Measurements from ENCODE around the gene GOLM1. TPM values are rescaled to one million over a fixed set of nuclear protein-coding genes. Genes with fewer than 3 reads are reported as not detected.

GOLM1 gene
- total and polyA plus RNA-seq, 2 of the 8 experiments (the other 6 are each of a cell fraction or from before 2014, with no cell fraction given) = 45.9 to 88.9 TPM

DNA sequence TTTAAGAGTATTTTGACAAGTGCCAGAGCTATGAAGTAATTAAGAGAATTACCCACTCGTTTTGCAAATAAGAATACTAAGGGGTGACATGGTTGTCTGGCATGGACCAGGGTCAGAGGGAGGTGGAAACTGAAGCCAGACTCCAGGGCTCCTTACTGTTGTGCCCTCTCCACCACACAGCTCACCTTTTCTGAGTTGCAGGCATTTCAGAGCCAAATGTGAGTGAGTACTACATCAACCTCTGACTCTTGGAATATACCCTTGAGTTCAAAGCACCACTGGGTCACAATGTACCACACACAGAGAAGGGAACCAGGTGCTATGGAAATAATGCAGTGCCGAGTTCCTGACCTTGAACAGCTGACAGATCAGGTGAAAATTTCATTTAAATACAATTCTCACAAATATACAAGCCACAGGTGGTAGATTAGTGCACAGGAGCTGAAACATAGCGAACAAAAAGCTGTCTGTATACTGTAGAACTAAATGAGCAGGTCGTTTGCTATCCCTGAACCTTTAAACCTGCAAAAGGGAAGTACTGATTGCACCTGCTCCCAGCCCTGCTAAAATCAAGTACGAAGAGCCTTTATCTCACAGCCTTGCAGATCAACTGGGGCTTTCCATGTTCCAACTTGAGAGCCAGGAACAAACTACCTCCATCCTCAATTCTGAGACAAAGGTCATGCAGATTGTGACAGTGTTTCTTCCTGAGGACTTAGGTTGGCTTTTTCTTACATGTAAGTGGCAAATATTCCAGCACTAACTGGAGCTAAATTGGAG lies 57.0 kb downstream of the GOLM1 start (continued):
- TF ChIP-seq HDAC2 (IDR thresholded peaks at IDR 0.05; ENCODE audit: borderline replicate concordance in 1 of 2, low read depth in 2 of 2, low read length in 2 of 2) = no peak
- TF ChIP-seq NRF1 (IDR thresholded peaks at IDR 0.05; ENCODE audit: low read depth, low read length) = no peak
- no peak for TF ChIP-seq GTF2F1 (IDR thresholded peaks at IDR 0.05; ENCODE audit: borderline replicate concordance, low read depth, low read length)
- TF ChIP-seq TAF1 (IDR thresholded peaks at IDR 0.05; ENCODE audit: low read depth, low read length) = no peak
